Measurements from ENCODE around the gene CAB39L. TPM values are rescaled to one million over a fixed set of nuclear protein-coding genes. Genes with fewer than 3 reads are reported as not detected.

The CAB39L gene
- total and polyA plus RNA-seq, 2 experiments from 2014 or later: 3.3 to 4.4 TPM

- Mint-ChIP-seq H3K9me3 (no peaks in the 10 kb centered on the region), H3K4me1 (no peaks in the 10 kb centered on the region), H3K36me3 (ENCODE audit: low read depth) (no peaks in the 10 kb centered on the region), H3K27ac (no peak overlapping the region), H3K27me3 (ENCODE audit: insufficient read depth, low read depth, poor library complexity) (no peaks in the 10 kb centered on the region), H3K4me3 (no peak overlapping the region)
- Histone ChIP-seq H3K4me2 (no peak overlapping the region), H3K79me2 (replicated peaks; ENCODE audit: insufficient read depth) (no peaks in the 10 kb centered on the region), H3K27ac (ENCODE audit: low read depth) (no peak overlapping the region), H2AFZ (no peak overlapping the region), H3K4me3 (no peak overlapping the region), H3K36me3 (ENCODE audit: insufficient read depth) (no peaks in the 10 kb centered on the region), H3F3A (replicated peaks; ENCODE audit: low read depth) (no peaks in the 10 kb centered on the region), H3K9me2 (ENCODE audit: insufficient read depth) (no peaks in the 10 kb centered on the region), H3K4me1 (ENCODE audit: insufficient read depth) (no peaks in the 10 kb centered on the region), H3K27me3 (ENCODE audit: insufficient read depth) (no peaks in the 10 kb centered on the region), H4K20me1 (replicated peaks; ENCODE audit: insufficient read depth) (no peaks in the 10 kb centered on the region)
- ATAC-seq (no peak), DNase-seq (ENCODE audit: low spot score) (no peak)
- no peak for TF ChIP-seq NANOG (IDR thresholded peaks at IDR 0.05; ENCODE audit: borderline replicate concordance)
- no peak for TF ChIP-seq ZNF114 (CRISPR knock-in tag; IDR thresholded peaks at IDR 0.05)
- TF ChIP-seq REST (IDR thresholded peaks at IDR 0.05; ENCODE audit: unreplicated experiment): no peak
These were observed 172.6 kb downstream of the CAB39L start for GRCh38 chr13:49271264-49271663.

GRCh38 chr13:49265822-49266221 lies 178.0 kb downstream of the CAB39L start:
- H3K36me3 Mint-ChIP-seq (ENCODE audit: low read depth): no peaks in the 10 kb centered on the region
- no peak overlapping the region for H2AFZ ChIP-seq
- H3K27ac Mint-ChIP-seq: peak overlapping the region; percentile 51; the same call in 1 of the 2 replicates

GRCh38 chr13:49262634-49263033 lies 181.2 kb downstream of the CAB39L start:
- DNase-seq (ENCODE audit: low spot score) (no peak), ATAC-seq (no peak)
- Histone ChIP-seq H3K4me2 (no peak overlapping the region), H2AFZ (no peak overlapping the region), H3K79me2 (replicated peaks; ENCODE audit: insufficient read depth) (no peaks in the 10 kb centered on the region), H3K4me3 (no peak overlapping the region), H4K20me1 (replicated peaks; ENCODE audit: insufficient read depth) (no peaks in the 10 kb centered on the region; the same call in 1 of the 2 replicates), H3K36me3 (ENCODE audit: insufficient read depth) (no peaks in the 10 kb centered on the region), H3F3A (replicated peaks; ENCODE audit: low read depth) (no peaks in the 10 kb centered on the region), H3K27ac (ENCODE audit: low read depth) (no peak overlapping the region), H3K27me3 (ENCODE audit: insufficient read depth) (no peaks in the 10 kb centered on the region), H3K4me1 (ENCODE audit: insufficient read depth) (peaks cover 7% of the 10 kb centered on the region; the same call in 1 of the 2 replicates), H3K9me2 (ENCODE audit: insufficient read depth) (no peaks in the 10 kb centered on the region)
- no peak overlapping the region for H3K27ac Mint-ChIP-seq
- peaks cover 9% of the 10 kb centered on the region; the same call in 2 of the 3 replicates for H3K4me1 Mint-ChIP-seq
- no peaks in the 10 kb centered on the region for H3K9me3 Mint-ChIP-seq
- TF ChIP-seq CTCF (conservative IDR thresholded peaks at IDR 0.05; ENCODE audit: low read depth in 2 of 2) (no peak), EZH2phosphoT487 (IDR thresholded peaks at IDR 0.05; ENCODE audit: unreplicated experiment) (no peak), EZH2 (IDR thresholded peaks at IDR 0.05; ENCODE audit: low read depth, unreplicated experiment) (no peak)
- no peaks in the 10 kb centered on the region for H3K36me3 Mint-ChIP-seq (ENCODE audit: low read depth)
- H3K27me3 Mint-ChIP-seq (ENCODE audit: insufficient read depth, low read depth, poor library complexity): no peaks in the 10 kb centered on the region
- H3K4me3 Mint-ChIP-seq: no peak overlapping the region

More at GRCh38 chr13:49265822-49266221, 178.0 kb downstream of the CAB39L start:
- no peak overlapping the region for H3K4me3 ChIP-seq
- no peaks in the 10 kb centered on the region; the same call in 1 of the 2 replicates for H4K20me1 ChIP-seq (replicated peaks; ENCODE audit: insufficient read depth)
- no peak for TF ChIP-seq STAT1 (IDR thresholded peaks at IDR 0.05; ENCODE audit: unreplicated experiment)
- TF ChIP-seq ZNF114 (CRISPR knock-in tag; IDR thresholded peaks at IDR 0.05): no peak
- no peak for TF ChIP-seq CREB1 (CRISPR knock-in tag; IDR thresholded peaks at IDR 0.05; ENCODE audit: low read depth)
- no peaks in the 10 kb centered on the region for H3K27me3 Mint-ChIP-seq (ENCODE audit: insufficient read depth, low read depth, poor library complexity)
- no peaks in the 10 kb centered on the region for H3K9me2 ChIP-seq (ENCODE audit: insufficient read depth)
- H3K9me3 Mint-ChIP-seq: no peaks in the 10 kb centered on the region
- H3K27ac ChIP-seq (ENCODE audit: low read depth): no peak overlapping the region
- no peaks in the 10 kb centered on the region for H3F3A ChIP-seq (replicated peaks; ENCODE audit: low read depth)
- H3K79me2 ChIP-seq (replicated peaks; ENCODE audit: insufficient read depth): no peaks in the 10 kb centered on the region
- DNase-seq (ENCODE audit: low spot score) (no peak), ATAC-seq (no peak)
- no peak overlapping the region for H3K4me3 Mint-ChIP-seq
- H3K4me2 ChIP-seq: no peak overlapping the region
- peaks cover 7% of the 10 kb centered on the region; the same call in 1 of the 2 replicates for H3K4me1 ChIP-seq (ENCODE audit: insufficient read depth)
- no peaks in the 10 kb centered on the region for H3K27me3 ChIP-seq (ENCODE audit: insufficient read depth)
- H3K36me3 ChIP-seq (ENCODE audit: insufficient read depth): no peaks in the 10 kb centered on the region
- peaks cover 9% of the 10 kb centered on the region; the same call in 2 of the 3 replicates for H3K4me1 Mint-ChIP-seq

Measured in GM23338 (cell line).